Transverse colon (tissue), 4 donors: Measurements from ENCODE around the gene RAPGEF6. TPM values are rescaled to one million over a fixed set of nuclear protein-coding genes. Genes with fewer than 3 reads are reported as not detected.
"Not testable (repeated sequence)": the region's sequence is repeated elsewhere in the genome, so short reads cannot be mapped to it uniquely, and the experiment has no call there.

Source experiments
- DNase-seq: peaks from one replicate; pipeline ENCODE4 v3.0.0-alpha.2; 2019
- H3K27ac ChIP-seq, 4 donors: fragments of 200-600 bp; sonication (generic); 2 replicates each; pipeline ENCODE4 v1.5.1; 2016 to 2018; ENCODE audit warnings: inconsistent platforms in 4 of 4
- H3K27me3 ChIP-seq: fragments of 200-600 bp; sonication (generic); 2 replicates; pipeline ENCODE4 v1.5.1; 2017; ENCODE audit warnings: inconsistent platforms
- H3K36me3 ChIP-seq, 4 donors: fragments of 200-600 bp; sonication (generic); 2 replicates each; pipeline ENCODE4 v1.5.1; 2017 to 2019; ENCODE audit warnings: inconsistent platforms in 4 of 4
- H3K4me1 ChIP-seq, 4 donors: fragments of 200-600 bp; sonication (generic); 2 replicates each; pipeline ENCODE4 v1.5.1; 2017 to 2020; ENCODE audit warnings: inconsistent platforms in 4 of 4
- H3K4me3 ChIP-seq, 4 donors: fragments of 200-600 bp; sonication (generic); 1 replicate in 1 of 4; 2 replicates in 3 of 4; pipeline versions ENCODE4 v1.5.1 to v1.6.1; 2017 to 2019; ENCODE audit warnings: inconsistent platforms in 4 of 4
- H3K9me3 ChIP-seq, 2 donors: fragments of 200-600 bp; sonication (generic); 2 replicates each; pipeline ENCODE4 v1.5.1; 2017 to 2019; ENCODE audit warnings: inconsistent platforms in 2 of 2
- EP300 ChIP-seq: sonication (generic); formaldehyde crosslinking; IDR thresholded peaks from one replicate; pipeline ENCODE4 v1.6.1; 2017; ENCODE audit warnings: antibody characterized with exemption, low read depth
- POLR2A ChIP-seq: fragments of 450-650 bp; IDR thresholded peaks from one replicate; pipeline ENCODE4 v1.6.1; 2016; ENCODE audit warnings: antibody characterized with exemption, mild to moderate bottlenecking, moderate library complexity
- POLR2AphosphoS5 ChIP-seq, 3 donors: sonication (generic); formaldehyde crosslinking; IDR thresholded peaks; one replicate each; pipeline ENCODE4 v1.6.1; 2016; ENCODE audit warnings: antibody characterized with exemption in 3 of 3
- WGBS, 2 donors: methylation state at CpG; one replicate each; pipeline ENCODE4 v1.1.5; 2018; ENCODE audit warnings: low coverage in 1 of 2; 5-methylcytosine and 5-hydroxymethylcytosine counted together
- in situ Hi-C, 4 donors: fragments of 200-750 bp; cut with MboI; loops; one replicate each; pipeline versions ENCODE4 v1.15.0 to v1.15.1; 2017; ENCODE audit warnings: low sequenced_read_pairs in 3 of 4, low pct_ligation_motif_present in 1 of 4, low pct_unique_long_range_greater_than_20kb in 1 of 4
- intact Hi-C: fragments of 100-400 bp; cut with DNase I; formaldehyde crosslinking; loops from one replicate; pipeline ENCODE4 v1.15.1; 2023; ENCODE audit warnings: low total_unique reads
- total RNA-seq, 4 donors: library from RNA; depleted of rRNA; stranded (reverse); fragments of >200 nt; gene quantifications; one replicate each; pipeline ENCODE4 v1.1.0, GENCODE V29; 2016
- TF ChIP-seq, protein P1 (sequence below), 5 experiments: fragments of 200-600 bp in 3 of 5; fragments of 450-650 bp in 2 of 5; sonication (generic) in 3 of 5; IDR thresholded peaks; 1 replicate in 2 of 5; 2 replicates in 3 of 5; pipeline ENCODE4 v1.5.1; 2016 to 2017; ENCODE audit warnings: antibody characterized with exemption in 5 of 5, inconsistent platforms in 3 of 5, mild to moderate bottlenecking in 2 of 5, moderate library complexity in 1 of 5

RAPGEF6 gene
- total RNA-seq, 4 donors from 2014 or later = 21.3 to 40.3 (median 35.9) TPM

GRCh38 chr5:131382407-131383395 is 252.3 kb downstream of the RAPGEF6 start:
- in situ Hi-C loops = loop anchor here in 1 of 4 donors (25.0 kb wide), 1 partner anchor 220 kb away; the partner anchor contains the start of genes HINT1 and LYRM7

DNA sequence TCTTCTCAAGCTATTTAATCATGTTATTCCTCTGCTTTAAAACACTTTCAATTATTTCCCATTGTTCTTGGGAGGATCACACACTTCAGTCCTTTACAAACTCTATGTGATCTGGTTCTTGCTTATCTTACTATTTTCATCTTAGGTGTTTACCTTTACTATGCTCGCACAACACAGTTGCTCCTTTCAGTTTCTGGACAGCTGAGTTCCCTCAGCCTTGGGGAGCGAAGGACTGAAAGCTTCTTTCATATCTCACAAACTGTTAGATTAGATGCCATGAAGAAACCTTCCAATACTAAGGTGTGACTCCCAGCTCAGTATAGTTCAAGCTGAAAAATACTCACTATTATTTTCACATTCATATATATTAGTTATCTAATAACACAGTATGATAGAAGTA is 253.3 kb downstream of the RAPGEF6 start:
- DNase-seq = peak; percentile 26
- TF ChIP-seq POLR2AphosphoS5 (IDR thresholded peaks at IDR 0.05) (no peak), EP300 (no peak)
- TF ChIP-seq, protein P1, sequence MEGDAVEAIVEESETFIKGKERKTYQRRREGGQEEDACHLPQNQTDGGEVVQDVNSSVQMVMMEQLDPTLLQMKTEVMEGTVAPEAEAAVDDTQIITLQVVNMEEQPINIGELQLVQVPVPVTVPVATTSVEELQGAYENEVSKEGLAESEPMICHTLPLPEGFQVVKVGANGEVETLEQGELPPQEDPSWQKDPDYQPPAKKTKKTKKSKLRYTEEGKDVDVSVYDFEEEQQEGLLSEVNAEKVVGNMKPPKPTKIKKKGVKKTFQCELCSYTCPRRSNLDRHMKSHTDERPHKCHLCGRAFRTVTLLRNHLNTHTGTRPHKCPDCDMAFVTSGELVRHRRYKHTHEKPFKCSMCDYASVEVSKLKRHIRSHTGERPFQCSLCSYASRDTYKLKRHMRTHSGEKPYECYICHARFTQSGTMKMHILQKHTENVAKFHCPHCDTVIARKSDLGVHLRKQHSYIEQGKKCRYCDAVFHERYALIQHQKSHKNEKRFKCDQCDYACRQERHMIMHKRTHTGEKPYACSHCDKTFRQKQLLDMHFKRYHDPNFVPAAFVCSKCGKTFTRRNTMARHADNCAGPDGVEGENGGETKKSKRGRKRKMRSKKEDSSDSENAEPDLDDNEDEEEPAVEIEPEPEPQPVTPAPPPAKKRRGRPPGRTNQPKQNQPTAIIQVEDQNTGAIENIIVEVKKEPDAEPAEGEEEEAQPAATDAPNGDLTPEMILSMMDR (IDR thresholded peaks at IDR 0.05) = no peak
- H3K9me3 ChIP-seq = no peaks in the 10 kb centered on the region
- no peaks in the 10 kb centered on the region for H3K27me3 ChIP-seq
- 69 to 80% methylated on average over 1 to 2 of the region's 2 CpGs for WGBS, 2 donors
- H3K4me1 ChIP-seq = peaks cover 12 to 66% (median 34%) of the 10 kb centered on the region in 4 donors
- intact Hi-C loops = no loop called here
- no peaks in the 10 kb centered on the region for H3K36me3 ChIP-seq
- no peak overlapping the region for H3K4me3 ChIP-seq
- peak overlapping the region; percentile 27 to 69 (median 61) for H3K27ac ChIP-seq
- in situ Hi-C loops = loop anchor here in 1 of 4 donors (25.0 kb wide), 1 partner anchor 219 kb away; the partner anchor contains the start of genes HINT1 and LYRM7

More at GRCh38 chr5:131382407-131383395, 252.3 kb downstream of the RAPGEF6 start:
- Histone ChIP-seq H3K36me3 (no peaks in the 10 kb centered on the region), H3K27me3 (no peaks in the 10 kb centered on the region), H3K4me1 (peaks cover 11 to 57% (median 31%) of the 10 kb centered on the region in 4 donors), H3K4me3 (no peak overlapping the region), H3K9me3 (no peaks in the 10 kb centered on the region), H3K27ac (peak overlapping the region; percentile 27 to 69 (median 61))
- no peak for DNase-seq
- WGBS, 2 donors = 47 to 63% methylated on average over 3 of the region's 3 CpGs
- intact Hi-C loops = no loop called here
- no peak for TF ChIP-seq POLR2A
- TF ChIP-seq POLR2AphosphoS5 (IDR thresholded peaks at IDR 0.05) = peak in 2 of 3 donors; percentile 9 to 44
- TF ChIP-seq, protein P1 (IDR thresholded peaks at IDR 0.05) = peak; percentile 44 to 61 (median 52)
- no peak for TF ChIP-seq EP300

DNA sequence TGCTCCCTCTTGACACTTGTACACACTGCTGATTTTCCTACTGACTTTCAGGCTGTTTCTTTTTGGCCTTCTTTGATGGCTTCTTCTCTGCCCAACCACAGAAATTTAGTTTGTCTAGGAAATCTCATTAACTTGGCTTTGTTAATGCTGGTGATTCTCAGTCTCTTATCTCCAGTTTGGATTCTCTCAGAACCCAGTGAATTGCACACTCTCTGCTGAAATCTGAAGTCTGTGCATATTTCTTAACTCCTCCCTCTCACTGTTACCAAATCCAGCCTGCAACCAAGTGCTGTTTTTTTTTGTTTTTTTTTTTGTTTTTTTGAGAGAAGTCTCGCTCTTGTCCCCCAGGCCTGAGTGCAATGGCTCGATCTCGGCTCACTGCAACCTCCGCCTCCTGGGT is 254.0 kb downstream of the RAPGEF6 start:
- in situ Hi-C loops = loop anchor here in 1 of 4 donors (25.0 kb wide), 1 partner anchor 219 kb away; the partner anchor contains the start of genes HINT1 and LYRM7

DNA sequence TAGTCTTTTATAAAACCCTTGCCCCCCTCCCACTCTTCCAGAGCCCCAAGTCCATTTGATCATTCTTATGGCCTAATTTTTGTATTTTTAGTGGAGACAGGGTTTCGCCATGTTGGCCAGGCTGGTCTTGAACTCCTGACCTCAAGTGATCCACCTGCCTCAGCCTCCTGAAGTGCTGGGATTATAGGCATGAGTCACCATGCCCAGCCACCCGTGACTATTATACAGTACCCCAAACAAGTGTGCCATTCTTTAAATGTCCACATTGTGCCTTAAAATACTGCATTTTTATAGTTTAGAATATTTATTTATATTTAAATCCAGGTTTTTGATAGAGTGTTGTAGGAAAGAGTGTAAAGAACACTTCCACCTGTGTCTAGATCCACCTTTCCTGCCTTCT is 254.8 kb downstream of the RAPGEF6 start:
- peaks cover 12 to 65% (median 34%) of the 10 kb centered on the region in 4 donors for H3K4me1 ChIP-seq
- in situ Hi-C loops = loop anchor here in 1 of 4 donors (25.0 kb wide), 1 partner anchor 218 kb away; the partner anchor contains the start of genes HINT1 and LYRM7
- H3K27me3 ChIP-seq, intact Hi-C loops, DNase-seq, H3K36me3 ChIP-seq, H3K9me3 ChIP-seq, H3K4me3 ChIP-seq: not testable (repeated sequence)
- H3K27ac ChIP-seq = peak overlapping the region; percentile 51 to 69 (median 61)
- WGBS, 2 donors = 69 to 70% methylated on average over 2 of the region's 2 CpGs

More for the DNA sequence above, 254.0 kb downstream of the RAPGEF6 start:
- no peaks in the 10 kb centered on the region for H3K27me3 ChIP-seq
- no peaks in the 10 kb centered on the region for H3K36me3 ChIP-seq
- intact Hi-C loops = no loop called here
- DNase-seq = no peak
- H3K27ac ChIP-seq = peak overlapping the region; percentile 51 to 69 (median 61)
- no peaks in the 10 kb centered on the region for H3K9me3 ChIP-seq
- peaks cover 12 to 59% (median 34%) of the 10 kb centered on the region in 4 donors for H3K4me1 ChIP-seq
- 92 to 96% methylated on average over 4 of the region's 4 CpGs for WGBS, 2 donors
- H3K4me3 ChIP-seq = no peak overlapping the region
- TF ChIP-seq EP300 (no peak), POLR2AphosphoS5 (IDR thresholded peaks at IDR 0.05) (no peak), POLR2A (no peak)
- TF ChIP-seq, protein P1 (IDR thresholded peaks at IDR 0.05) = no peak
